Measurements from ENCODE around the gene LRRC28.
"Not testable (repeated sequence)": the region's sequence is repeated elsewhere in the genome, so short reads cannot be mapped to it uniquely, and the experiment has no call there.

The LRRC28 gene

GRCh38 chr15:99250857-99251841 lies at the start of gene LRRC28:
Gene LRRC28, plus strand, starts transcription at chr15:99251481. Its CDS starts 4,477 bp downstream, at chr15:99255958.
- peak; percentile 96 for DNase-seq (ENCODE audit: low read depth)

GRCh38 chr15:99202176-99202552 lies 49.1 kb upstream of the LRRC28 start:
- DNase-seq (ENCODE audit: low read depth): no peak

- DNase-seq (ENCODE audit: low read depth): no peak
Observed at GRCh38 chr15:99207672-99208071, 43.6 kb upstream of the LRRC28 start.

- no peak for DNase-seq (ENCODE audit: low read depth)
Observed at GRCh38 chr15:99209326-99209725, 42.0 kb upstream of the LRRC28 start.

- DNase-seq (ENCODE audit: low read depth): no peak
Observed at GRCh38 chr15:99210334-99210733, 40.9 kb upstream of the LRRC28 start.

GRCh38 chr15:99211926-99212325 lies 39.4 kb upstream of the LRRC28 start:
- DNase-seq (ENCODE audit: low read depth): no peak

- DNase-seq (ENCODE audit: low read depth): no peak
Observed at GRCh38 chr15:99212406-99212805, 38.9 kb upstream of the LRRC28 start.

- peak; percentile 30 for DNase-seq (ENCODE audit: low read depth)
Observed at GRCh38 chr15:99213187-99213811, 38.0 kb upstream of the LRRC28 start.

GRCh38 chr15:99224372-99225214 lies 26.7 kb upstream of the LRRC28 start:
- no peak for DNase-seq (ENCODE audit: low read depth)

GRCh38 chr15:99226802-99227201 lies 24.5 kb upstream of the LRRC28 start:
- no peak for DNase-seq (ENCODE audit: low read depth)

- DNase-seq (ENCODE audit: low read depth): no peak
Observed at GRCh38 chr15:99228120-99228770, 23.0 kb upstream of the LRRC28 start.

GRCh38 chr15:99230867-99231266 lies 20.4 kb upstream of the LRRC28 start:
- no peak for DNase-seq (ENCODE audit: low read depth)

GRCh38 chr15:99232740-99233139 lies 18.5 kb upstream of the LRRC28 start:
- DNase-seq (ENCODE audit: low read depth): no peak

GRCh38 chr15:99234160-99234559 lies 17.1 kb upstream of the LRRC28 start:
- DNase-seq (ENCODE audit: low read depth): not testable (repeated sequence)

GRCh38 chr15:99238849-99239248 lies 12.4 kb upstream of the LRRC28 start:
- no peak for DNase-seq (ENCODE audit: low read depth)

GRCh38 chr15:99239545-99240198 lies 11.6 kb upstream of the LRRC28 start:
- DNase-seq (ENCODE audit: low read depth): no peak

- DNase-seq (ENCODE audit: low read depth): no peak
Observed at GRCh38 chr15:99241752-99242151, 9.5 kb upstream of the LRRC28 start.

GRCh38 chr15:99244306-99244705 lies 7.0 kb upstream of the LRRC28 start:
- DNase-seq (ENCODE audit: low read depth): no peak

- no peak for DNase-seq (ENCODE audit: low read depth)
Observed at GRCh38 chr15:99247062-99247461, 4.2 kb upstream of the LRRC28 start.

GRCh38 chr15:99248000-99248715 lies 3.1 kb upstream of the LRRC28 start:
- no peak for DNase-seq (ENCODE audit: low read depth)

Measured in HS-5 (cell line).